ENCODE results near the gene NID1. TPM values are rescaled to one million over a fixed set of nuclear protein-coding genes. Genes with fewer than 3 reads are reported as not detected.

NID1 gene
- total RNA-seq, 2 experiments from 2014 or later = not detected

- Histone ChIP-seq H3K4me2 (ENCODE audit: low read length) (peak overlapping the region; percentile 66; the same call in 1 of the 2 replicates), H3K4me3 (ENCODE audit: low read depth, low read length, poor library complexity, severe bottlenecking) (no peak overlapping the region), H3K79me2 (ENCODE audit: insufficient read depth, low read depth, low read length) (no peaks in the 10 kb centered on the region), H4K20me1 (ENCODE audit: insufficient read depth, low read length) (peaks cover 7% of the 10 kb centered on the region; the same call in 1 of the 2 replicates), H2AFZ (ENCODE audit: low read length) (no peak overlapping the region), H3K36me3 (ENCODE audit: insufficient read depth, low read length) (no peaks in the 10 kb centered on the region), H3K4me1 (ENCODE audit: insufficient read depth, low read length, poor library complexity, severe bottlenecking) (peaks cover 22% of the 10 kb centered on the region), H3K9me3 (ENCODE audit: low read length) (no peaks in the 10 kb centered on the region), H3K9me2 (ENCODE audit: insufficient read depth, low read length) (no peaks in the 10 kb centered on the region), H3K27ac (ENCODE audit: low read depth, low read length, poor library complexity, severe bottlenecking) (no peak overlapping the region)
- no TSS peak for BruUV-seq (replicated peaks)
- ChIA-PET POLR2A (no interaction called here), CTCF (ENCODE audit: unreplicated experiment) (no interaction called here)
- intact Hi-C loops (cut with micrococcal nuclease; ENCODE audit: unreplicated experiment) = loop anchor here (10.0 kb wide), 1 partner anchor 332 kb away; the partner anchor contains the start of gene ERO1B
- no peak for DNase-seq (ENCODE audit: low spot score)
- TF ChIP-seq EZH2phosphoT487 (IDR thresholded peaks at IDR 0.05; ENCODE audit: borderline replicate concordance, low read depth, low read length) (no peak), CTCF (conservative IDR thresholded peaks at IDR 0.05; ENCODE audit: low read length) (no peak)
Measured at GRCh38 chr1:235952950-235953615, 111.8 kb downstream of the NID1 start.

- no peaks in the 10 kb centered on the region for H3K9me3 ChIP-seq (ENCODE audit: low read length)
- DNase-seq (ENCODE audit: low spot score) = no peak
- H4K20me1 ChIP-seq (ENCODE audit: insufficient read depth, low read length) = peaks cover 7% of the 10 kb centered on the region; the same call in 1 of the 2 replicates
- no TSS peak for BruUV-seq (replicated peaks)
- POLR2A ChIA-PET = interaction anchor here (0.5 to 1.5 kb wide), 2 partner anchors 121 to 221 kb away, joined by 4 to 6 read pairs; no protein-coding TSS in a partner anchor
- no peak overlapping the region for H3K4me2 ChIP-seq (ENCODE audit: low read length)
- CTCF ChIA-PET (ENCODE audit: unreplicated experiment) = no interaction called here
- peaks cover 22% of the 10 kb centered on the region for H3K4me1 ChIP-seq (ENCODE audit: insufficient read depth, low read length, poor library complexity, severe bottlenecking)
- H3K79me2 ChIP-seq (ENCODE audit: insufficient read depth, low read depth, low read length) = no peaks in the 10 kb centered on the region
- intact Hi-C loops (cut with micrococcal nuclease; ENCODE audit: unreplicated experiment) = loop anchor here (10.0 kb wide), 1 partner anchor 333 kb away; the partner anchor contains the start of gene ERO1B
- no peaks in the 10 kb centered on the region for H3K36me3 ChIP-seq (ENCODE audit: insufficient read depth, low read length)
- no peak overlapping the region for H2AFZ ChIP-seq (ENCODE audit: low read length)
- no peak overlapping the region for H3K4me3 ChIP-seq (ENCODE audit: low read depth, low read length, poor library complexity, severe bottlenecking)
- no peaks in the 10 kb centered on the region for H3K9me2 ChIP-seq (ENCODE audit: insufficient read depth, low read length)
- TF ChIP-seq CTCF (conservative IDR thresholded peaks at IDR 0.05; ENCODE audit: low read length) = no peak
- TF ChIP-seq EZH2phosphoT487 (IDR thresholded peaks at IDR 0.05; ENCODE audit: borderline replicate concordance, low read depth, low read length) = no peak
- H3K27ac ChIP-seq (ENCODE audit: low read depth, low read length, poor library complexity, severe bottlenecking) = no peak overlapping the region
Measured at GRCh38 chr1:235951661-235952060, 113.2 kb downstream of the NID1 start.

DNA sequence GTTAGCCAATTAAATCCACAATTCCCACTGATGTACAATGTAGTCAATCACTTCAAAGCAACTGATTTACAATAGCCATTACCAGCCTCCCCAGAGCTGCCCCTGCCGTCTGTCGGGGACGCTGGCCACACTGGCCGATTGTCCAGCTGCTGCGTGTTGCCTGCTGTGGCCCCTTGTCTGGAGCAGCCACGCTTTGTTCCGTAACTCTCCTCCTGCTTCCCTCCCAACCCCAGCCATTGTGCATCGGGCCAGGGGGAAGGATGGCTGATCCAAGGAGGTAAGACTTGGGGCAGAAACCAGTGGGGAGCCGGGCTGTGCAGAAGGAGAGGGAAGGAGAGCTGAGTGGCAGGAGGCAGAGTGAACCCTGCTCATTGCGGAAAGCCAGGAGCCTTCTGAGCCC lies 114.6 kb downstream of the NID1 start:
- BruUV-seq (replicated peaks) = no TSS peak
- Histone ChIP-seq H3K4me2 (ENCODE audit: low read length) (no peak overlapping the region), H3K79me2 (ENCODE audit: insufficient read depth, low read depth, low read length) (no peaks in the 10 kb centered on the region), H3K9me2 (ENCODE audit: insufficient read depth, low read length) (no peaks in the 10 kb centered on the region), H2AFZ (ENCODE audit: low read length) (no peak overlapping the region), H3K4me1 (ENCODE audit: insufficient read depth, low read length, poor library complexity, severe bottlenecking) (peaks cover 22% of the 10 kb centered on the region), H3K9me3 (ENCODE audit: low read length) (no peaks in the 10 kb centered on the region), H4K20me1 (ENCODE audit: insufficient read depth, low read length) (peaks cover 7% of the 10 kb centered on the region; the same call in 1 of the 2 replicates), H3K4me3 (ENCODE audit: low read depth, low read length, poor library complexity, severe bottlenecking) (no peak overlapping the region), H3K36me3 (ENCODE audit: insufficient read depth, low read length) (no peaks in the 10 kb centered on the region), H3K27ac (ENCODE audit: low read depth, low read length, poor library complexity, severe bottlenecking) (no peak overlapping the region)
- ChIA-PET POLR2A (interaction anchor here (1.2 to 1.5 kb wide), 2 partner anchors 108 to 120 kb away, joined by 3 to 4 read pairs; no protein-coding TSS in a partner anchor), CTCF (ENCODE audit: unreplicated experiment) (no interaction called here)
- intact Hi-C loops (cut with micrococcal nuclease; ENCODE audit: unreplicated experiment) = loop anchor here (10.0 kb wide), 1 partner anchor 334 kb away; the partner anchor contains the start of gene ERO1B
- DNase-seq (ENCODE audit: low spot score) = no peak
- TF ChIP-seq EZH2phosphoT487 (IDR thresholded peaks at IDR 0.05; ENCODE audit: borderline replicate concordance, low read depth, low read length) (no peak), CTCF (conservative IDR thresholded peaks at IDR 0.05; ENCODE audit: low read length) (no peak)

Measured in OCI-LY7 (cell line).